GM18909 (cell line): ENCODE measurements around the gene CACNA2D4.

Experiments used
- ATAC-seq: cut with Tn5 transposase; IDR thresholded peaks from one replicate; pipeline ENCODE4 v1.9.1; 2021; ENCODE audit warnings: mild to moderate bottlenecking; ENCODE audit not compliant: unreplicated experiment, poor library complexity

The CACNA2D4 gene

DNA sequence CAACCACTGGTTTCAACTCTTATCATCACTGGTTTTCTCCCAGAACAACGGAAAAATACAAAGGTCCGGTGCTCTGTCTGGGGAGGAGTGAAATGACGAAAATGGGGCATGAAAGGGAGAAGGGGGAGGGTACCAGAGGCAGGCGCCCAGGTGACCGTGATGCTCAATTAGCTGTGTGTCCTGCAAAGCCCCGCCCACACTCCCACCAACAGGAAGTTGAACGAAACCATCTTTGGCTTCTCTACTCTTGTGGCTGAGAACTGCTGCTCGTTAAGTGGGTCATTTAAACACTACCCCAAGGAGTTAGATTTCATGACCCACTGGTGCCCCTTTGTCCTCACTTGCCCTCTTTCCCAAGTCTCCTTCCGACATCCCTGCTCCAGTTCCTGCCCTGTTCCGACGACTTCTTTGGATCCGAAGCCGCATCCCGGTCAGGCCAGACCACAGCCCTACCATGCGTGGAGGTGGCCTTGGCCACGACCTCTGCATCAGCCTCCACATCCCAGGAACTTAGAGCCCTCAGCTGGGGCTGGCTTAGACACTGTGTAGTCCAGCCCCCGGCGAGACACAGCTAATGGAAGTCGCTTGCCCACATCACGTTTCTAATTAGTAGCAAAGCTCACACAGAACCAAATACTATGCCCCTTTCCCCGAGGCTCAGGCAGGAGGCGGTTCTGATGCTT, 109.5 kb downstream of the CACNA2D4 start:
- no peak for ATAC-seq

DNA sequence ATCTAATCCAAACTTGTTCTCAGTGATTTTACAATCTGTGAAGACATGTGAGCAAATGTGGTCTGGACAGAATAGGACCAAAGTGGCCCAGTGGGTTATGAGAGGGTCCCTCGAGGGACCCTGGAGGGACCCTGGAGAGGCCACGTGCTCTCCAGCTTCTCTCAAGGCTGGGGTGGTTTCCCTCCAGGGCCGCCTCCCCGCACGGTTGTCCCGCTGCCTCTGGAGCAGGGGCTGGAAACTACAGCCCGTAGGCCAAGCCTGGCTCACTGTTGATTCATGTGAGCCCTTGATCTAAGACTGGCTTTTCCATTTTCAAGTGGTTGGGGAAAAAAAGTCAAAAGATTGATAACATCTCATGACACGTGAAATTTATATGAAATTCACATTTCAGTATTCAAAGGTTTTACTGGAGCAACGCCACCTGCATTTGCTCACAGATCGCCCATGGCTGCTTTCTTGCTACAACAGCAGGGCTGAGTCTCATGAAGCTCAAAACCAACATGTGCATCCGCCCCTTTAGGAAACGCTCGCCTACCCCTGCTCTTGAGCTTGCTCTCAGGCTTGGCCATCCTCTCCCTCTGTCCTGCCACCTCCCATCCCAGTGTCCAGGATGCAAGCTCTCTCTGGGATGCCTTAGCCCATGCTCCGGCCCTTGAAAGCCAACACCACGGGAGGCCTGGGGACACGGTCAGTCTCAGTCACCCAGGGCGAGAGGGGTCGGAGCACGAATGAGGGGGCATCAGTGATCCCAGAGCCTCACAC, 110.2 kb downstream of the CACNA2D4 start:
- ATAC-seq = no peak

DNA sequence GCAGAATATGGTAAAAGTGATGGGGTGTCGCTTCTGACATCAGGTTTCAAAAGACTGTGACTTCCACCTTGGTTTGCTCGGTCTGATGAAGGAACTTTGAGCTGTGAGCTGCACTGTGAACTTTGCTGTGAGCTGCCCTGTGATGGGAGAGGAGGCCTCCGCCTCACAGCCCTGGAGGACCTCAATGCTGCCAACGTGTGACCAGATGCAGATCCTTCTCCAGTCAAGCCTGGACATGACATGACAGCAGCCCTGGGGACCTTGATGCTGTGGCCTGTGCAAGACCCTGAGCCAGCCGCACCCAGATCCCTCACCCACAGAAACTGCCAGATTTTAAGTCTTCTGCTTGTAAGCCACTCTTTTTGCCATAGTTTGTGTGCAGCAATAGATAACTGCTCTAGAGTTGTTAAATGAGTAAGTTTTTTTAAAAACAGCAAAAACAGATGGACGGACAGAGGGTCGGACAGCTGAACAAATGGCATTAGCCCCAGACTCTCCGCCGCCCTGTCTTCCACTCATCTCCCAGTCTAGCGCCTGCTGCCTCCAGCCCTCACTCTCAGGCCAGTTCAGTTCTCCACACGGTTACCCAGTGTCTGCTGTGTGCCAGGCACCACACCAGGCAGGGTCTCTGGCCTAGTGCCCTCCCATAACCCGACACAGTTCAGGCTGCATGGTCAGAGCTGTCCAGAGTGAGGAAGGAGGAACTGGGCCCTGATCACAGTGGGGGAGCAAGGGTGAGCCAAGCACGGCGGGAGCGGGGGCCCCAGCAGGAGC, 111.2 kb downstream of the CACNA2D4 start:
- no peak for ATAC-seq

GRCh38 chr12:1806301-1807086, 112.0 kb downstream of the CACNA2D4 start:
- ATAC-seq = no peak

DNA sequence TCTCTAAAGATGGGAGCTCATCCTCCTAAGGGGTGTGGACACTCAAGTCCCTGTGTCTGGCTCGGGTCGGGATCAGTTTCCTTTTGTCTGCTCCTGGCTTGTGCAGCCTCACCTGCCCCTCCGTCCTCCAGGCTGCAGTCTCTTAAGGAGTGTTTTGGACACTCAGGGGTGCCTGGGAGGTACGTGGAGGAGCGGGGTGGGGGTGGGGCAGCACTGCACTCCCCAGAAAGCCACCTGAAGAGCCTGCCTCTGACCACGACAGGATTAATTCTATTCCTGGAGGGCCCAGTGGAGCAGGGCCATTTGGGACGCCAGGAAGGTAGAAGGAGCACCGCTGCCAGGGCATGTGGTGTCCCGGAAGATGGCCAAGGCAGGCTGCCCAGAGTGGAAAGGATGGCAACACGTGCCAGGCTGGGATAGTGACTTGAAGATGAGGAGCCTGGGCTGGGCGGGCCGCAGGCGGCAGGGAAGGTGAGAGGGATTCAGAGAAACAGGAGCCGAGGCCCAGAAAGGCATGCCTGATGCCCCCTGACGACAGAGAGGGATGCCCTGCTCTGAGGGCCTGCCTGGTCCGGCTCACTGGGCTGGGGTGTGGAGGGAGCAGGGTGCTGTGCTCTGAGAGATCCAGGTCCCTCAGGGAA, 112.9 kb downstream of the CACNA2D4 start:
- ATAC-seq = no peak

- peak; percentile 86 for ATAC-seq
These were observed 113.7 kb downstream of the CACNA2D4 start for GRCh38 chr12:1804545-1805332.

DNA sequence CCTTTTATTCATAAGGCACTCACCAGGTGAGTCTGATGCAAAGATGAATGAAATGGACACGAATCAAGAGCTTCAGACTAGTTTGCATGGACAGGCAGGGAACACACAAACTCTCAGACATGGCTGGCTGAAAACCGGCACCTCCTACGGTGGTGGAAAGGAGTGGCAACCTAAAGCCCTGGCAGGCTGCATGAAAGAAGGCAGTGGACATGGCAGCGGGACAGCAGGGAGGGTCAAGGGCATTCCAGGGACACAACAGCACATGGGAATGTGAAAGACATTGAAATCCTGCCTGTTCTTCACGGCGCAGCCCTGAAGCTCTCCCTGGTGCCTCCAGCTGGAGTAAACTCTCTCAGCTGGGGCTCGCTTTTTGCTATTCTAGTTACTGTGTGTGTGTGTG, 114.7 kb downstream of the CACNA2D4 start:
- no peak for ATAC-seq

DNA sequence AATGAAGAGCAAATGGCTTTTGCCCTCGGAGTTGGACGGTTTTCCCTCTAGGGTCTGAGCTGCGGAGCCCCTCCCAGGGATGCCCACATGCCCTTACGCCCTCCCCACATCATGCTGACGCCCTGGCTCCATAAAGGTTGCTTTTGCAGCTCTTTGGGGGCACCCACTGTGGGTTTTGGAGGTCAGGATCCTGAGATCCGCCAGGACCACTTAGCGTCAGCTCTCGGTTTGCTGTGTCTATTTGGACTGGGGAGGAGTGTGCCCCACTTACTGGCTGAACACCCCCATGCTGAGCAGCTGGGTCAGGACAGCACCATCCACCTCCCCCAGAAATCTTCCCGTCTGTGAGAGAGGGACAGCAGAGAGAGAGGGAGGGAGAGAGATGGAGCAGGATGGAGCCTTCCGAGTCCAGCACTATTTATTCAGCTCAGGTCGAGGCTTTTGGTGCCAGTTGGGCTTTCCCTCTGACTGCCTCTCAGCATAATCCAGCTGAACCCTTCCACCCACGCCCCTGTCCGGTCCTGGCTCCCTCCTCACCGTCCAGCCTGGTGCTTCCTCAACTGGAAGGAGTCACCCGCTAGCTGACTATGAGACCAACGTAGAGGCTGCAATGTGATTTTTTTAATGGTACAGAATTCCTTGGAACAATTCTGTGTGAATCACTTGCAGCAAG, 117.0 kb downstream of the CACNA2D4 start:
- no peak for ATAC-seq

- no peak for ATAC-seq
These were observed 117.8 kb downstream of the CACNA2D4 start for GRCh38 chr12:1800401-1801302.

DNA sequence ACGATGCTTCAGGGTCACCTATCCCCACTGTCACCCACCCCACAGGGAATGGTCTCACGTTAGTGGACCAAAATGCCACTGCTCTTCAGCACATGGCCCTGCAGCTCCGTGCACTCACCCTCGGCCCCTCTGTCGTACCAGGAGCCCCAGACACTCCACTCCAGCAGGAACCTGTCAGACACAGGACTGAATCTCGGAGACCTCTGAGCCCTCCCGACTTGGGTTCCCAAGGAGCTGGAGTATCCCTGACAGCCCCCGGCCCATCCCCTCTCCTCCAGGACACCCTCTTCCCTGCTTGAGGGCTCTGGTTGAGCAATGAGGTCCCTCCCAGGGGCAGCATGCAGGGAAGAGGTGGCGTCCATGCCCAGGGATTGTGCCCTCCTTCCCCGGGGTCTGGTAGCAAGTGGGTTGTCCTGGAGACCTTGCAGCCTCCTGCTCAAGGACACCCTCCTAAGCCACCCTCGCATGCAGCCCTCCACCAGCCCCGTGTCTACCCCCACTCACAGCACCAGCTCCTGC, 118.5 kb downstream of the CACNA2D4 start:
- no peak for ATAC-seq

DNA sequence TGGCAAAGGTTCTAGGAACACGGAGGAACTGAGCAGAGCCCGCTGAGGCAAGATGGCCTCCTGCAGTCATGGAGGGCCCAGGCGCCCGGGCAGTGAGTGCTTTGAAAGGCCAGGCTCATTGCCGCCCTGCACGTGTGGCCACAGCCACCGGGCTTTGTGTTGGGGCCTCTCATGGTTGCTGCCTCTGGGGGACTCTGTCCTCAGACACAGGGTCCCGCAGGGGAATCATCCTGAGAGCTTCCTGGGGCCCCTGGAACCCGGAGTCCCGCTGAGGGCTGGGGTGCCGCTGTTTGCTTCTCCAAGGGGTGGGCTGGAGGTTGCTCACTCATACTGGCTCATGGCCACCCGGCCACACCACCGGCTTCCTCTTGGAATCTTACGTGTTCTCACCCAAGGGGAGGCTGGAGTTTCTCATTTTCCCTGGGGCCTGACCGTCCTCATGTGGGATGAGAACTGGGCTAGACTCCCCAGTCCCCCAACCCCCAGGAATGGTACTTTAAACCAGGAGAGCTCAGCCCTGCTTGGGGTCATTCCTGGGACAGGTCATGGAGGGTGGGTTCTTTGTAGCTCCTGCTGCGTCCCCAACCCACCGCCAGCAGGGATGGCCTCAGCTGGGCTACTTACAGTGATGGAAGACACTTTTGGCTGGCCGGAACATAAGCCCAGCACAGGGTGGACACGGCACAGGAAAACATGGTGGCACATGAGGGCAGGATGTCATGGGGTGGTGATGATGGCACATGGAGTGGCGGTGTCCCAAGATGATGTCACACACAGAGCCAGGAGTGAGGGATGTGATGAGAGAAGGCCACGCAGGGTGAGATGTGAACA, 119.2 kb downstream of the CACNA2D4 start:
- ATAC-seq = no peak

DNA sequence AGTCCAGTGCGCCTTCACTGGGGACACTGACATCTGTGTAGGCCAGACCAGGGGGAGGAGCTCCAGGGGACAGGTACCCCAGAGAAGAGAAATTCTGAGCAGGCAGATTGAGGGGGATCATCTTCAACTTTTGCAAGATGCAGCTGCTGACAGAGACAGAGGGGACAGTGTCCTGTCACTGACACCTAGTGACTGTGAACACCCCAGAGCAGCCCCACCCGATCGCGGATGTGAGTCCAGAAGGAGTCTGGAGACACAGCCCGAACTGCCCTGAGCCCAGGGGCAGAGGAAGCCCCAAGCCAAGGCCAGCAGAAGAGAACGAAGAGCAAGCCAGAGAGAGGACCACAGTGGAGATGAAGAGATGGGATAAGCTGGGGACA, 119.8 kb downstream of the CACNA2D4 start:
- no peak for ATAC-seq

GRCh38 chr12:1797991-1798640, 120.3 kb downstream of the CACNA2D4 start:
- ATAC-seq = no peak

DNA sequence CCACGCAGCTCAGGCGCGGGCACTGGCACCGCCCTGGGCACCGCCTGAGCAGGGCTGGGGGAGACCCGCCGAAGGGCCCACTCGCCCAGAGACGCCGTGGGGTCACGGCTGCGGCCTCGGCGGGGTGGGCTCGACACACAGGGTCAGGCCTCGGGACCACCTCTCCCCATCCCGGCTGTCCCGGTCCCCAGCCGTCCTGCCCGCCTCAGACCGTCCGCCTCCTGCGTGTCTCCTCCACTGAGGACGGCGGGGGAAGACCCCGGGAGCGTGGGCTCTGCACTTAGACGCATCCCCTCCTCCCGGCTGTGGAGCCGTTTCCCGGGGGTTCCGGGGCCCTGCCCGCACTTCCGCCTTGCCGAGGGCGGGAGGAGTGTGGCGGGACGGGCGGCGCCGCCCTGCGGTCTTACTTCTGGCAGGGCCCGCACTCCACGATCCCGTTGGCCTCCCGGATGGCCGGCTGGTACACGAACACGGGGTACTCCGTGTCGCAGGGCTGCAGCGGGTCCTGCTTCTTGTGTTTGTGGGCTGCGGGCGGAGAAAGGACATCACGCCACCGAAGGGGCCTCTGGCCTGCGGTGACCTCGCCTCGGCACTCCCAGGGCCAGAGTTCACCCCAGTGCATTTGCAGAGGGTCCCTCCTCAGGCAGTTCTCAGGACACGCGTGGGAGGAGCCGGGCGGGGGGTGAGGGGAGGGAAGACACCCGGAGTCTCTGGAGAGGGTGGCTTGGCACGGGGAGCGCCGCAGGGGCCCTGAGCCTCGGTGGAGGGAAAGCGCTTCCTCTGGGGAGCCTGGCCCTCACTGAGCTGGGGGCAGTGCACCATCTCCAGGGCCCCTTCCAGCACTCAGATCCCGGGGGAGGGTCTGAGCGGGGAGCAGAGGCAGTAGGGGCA, 121.2 kb downstream of the CACNA2D4 start:
- ATAC-seq = no peak

DNA sequence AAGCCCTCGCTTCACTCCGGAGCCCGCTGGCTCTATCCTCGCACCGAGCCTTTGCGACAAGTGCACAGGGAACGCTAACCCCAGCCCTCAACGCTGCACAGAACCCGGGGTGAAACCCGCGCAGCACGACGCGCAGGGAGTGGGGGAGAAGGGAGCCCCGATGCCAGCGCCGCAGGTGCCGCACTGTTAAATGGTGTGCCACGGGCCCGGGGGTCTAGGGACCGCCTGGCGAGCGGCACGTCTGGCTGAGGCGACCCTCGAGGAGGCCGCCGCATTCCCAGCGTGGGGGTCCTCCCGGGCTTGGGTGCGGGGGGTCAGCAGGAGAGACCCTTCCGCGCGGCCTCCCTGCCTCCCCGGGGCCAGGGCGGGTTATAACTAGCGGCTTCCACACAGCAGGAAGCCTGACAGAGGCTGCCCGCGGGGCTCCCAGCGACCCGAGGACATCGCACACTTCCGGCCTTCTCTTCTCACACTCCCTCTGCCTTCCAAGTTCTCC, 121.9 kb downstream of the CACNA2D4 start:
- ATAC-seq = peak; percentile 17
